Urinary bladder (tissue), 4 donors: Measurements from ENCODE around the gene SERPINI2. TPM values are rescaled to one million over a fixed set of nuclear protein-coding genes. Genes with fewer than 3 reads are reported as not detected.
"Not testable (repeated sequence)": the region's sequence is repeated elsewhere in the genome, so short reads cannot be mapped to it uniquely, and the experiment has no call there.

Experiments used
- DNase-seq: peaks from one replicate; pipeline ENCODE4 v3.0.0-alpha.2; 2015; ENCODE audit errors: extremely low spot score
- H3K27ac ChIP-seq: one replicate; pipeline ENCODE4 v1.5.1; 2013; ENCODE audit warnings: low read depth, mild to moderate bottlenecking, moderate library complexity
- H3K36me3 ChIP-seq: one replicate; pipeline ENCODE4 v1.6.1; 2013; ENCODE audit warnings: mild to moderate bottlenecking, moderate library complexity; ENCODE audit not compliant: insufficient read depth
- H3K4me1 ChIP-seq: one replicate; pipeline ENCODE4 v1.6.1; 2013; ENCODE audit warnings: mild to moderate bottlenecking, moderate library complexity; ENCODE audit not compliant: insufficient read depth
- H3K4me3 ChIP-seq: one replicate; pipeline ENCODE4 v1.5.1; 2013; ENCODE audit warnings: low read depth, low read length
- WGBS: extraction: QIAGEN DNeasy Blood & Tissue Kit; methylation state at CpG from one replicate; pipeline ENCODE4 v1.1.7; 2013; 5-methylcytosine and 5-hydroxymethylcytosine counted together
- polyA plus RNA-seq: library from polyadenylated mRNA; stranded (reverse); fragments of 200-250 nt; gene quantifications from one replicate; pipeline ENCODE4 v1.2.3, GENCODE V29; 2013
- total RNA-seq: library from RNA; depleted of rRNA; stranded (reverse); fragments of >200 nt; gene quantifications from one replicate; pipeline ENCODE4 v1.2.3, GENCODE V29; 2014
- donor health status: healthy with polysubstance abuse.
- donor health status: healthy.

Gene SERPINI2
- total and polyA plus RNA-seq, 2 donors, result 0.08 to 3.9 TPM

DNA sequence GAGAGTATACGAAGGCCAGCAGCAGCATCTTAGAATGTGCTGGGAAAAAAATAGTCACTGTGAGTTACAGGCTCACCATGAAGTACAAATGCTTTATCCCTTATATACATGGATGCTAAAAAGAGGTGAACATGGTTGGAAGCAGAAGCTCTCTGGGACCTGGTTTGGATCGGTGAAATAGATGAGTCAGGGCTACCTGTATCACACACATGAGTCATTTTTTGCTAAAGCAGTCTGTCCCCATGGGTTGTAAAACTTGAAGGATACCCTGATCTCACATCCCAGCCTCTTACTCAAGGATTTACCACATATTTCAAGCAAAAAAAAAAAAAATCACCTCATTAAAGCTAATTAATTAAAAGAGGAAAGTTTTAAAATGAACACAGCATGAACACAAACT lies 6.9 kb upstream of the SERPINI2 start:
- Histone ChIP-seq H3K27ac (no peak overlapping the region), H3K36me3 (no peaks in the 10 kb centered on the region), H3K4me1 (no peaks in the 10 kb centered on the region), H3K4me3 (no peak overlapping the region)
- WGBS, result 93% methylated on average over 2 of the region's 2 CpGs
- DNase-seq, result no peak

DNA sequence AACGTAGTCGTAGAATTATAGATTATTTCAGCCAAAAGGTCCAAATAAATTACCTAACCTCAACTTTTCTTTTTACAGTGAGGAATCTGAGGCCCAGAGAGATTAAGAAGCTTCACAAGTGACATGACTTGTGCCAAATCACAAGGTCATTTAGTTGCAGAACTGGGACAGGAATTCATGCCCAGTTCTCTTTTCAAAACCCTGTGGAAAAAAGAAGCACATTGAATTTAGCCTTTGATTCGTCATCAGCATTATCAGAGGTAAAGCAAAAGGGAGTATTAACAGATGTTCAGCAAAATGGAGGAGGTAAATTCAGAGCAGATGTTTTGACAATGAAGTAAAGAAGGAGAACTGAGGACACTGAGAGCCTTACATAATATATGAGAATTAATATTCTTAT lies 4.5 kb downstream of the SERPINI2 start:
- H3K4me1 ChIP-seq, result no peaks in the 10 kb centered on the region
- DNase-seq, result no peak
- no peaks in the 10 kb centered on the region for H3K36me3 ChIP-seq
- no peak overlapping the region for H3K4me3 ChIP-seq
- H3K27ac ChIP-seq, result no peak overlapping the region
- WGBS, result 58% methylated on average over 3 of the region's 3 CpGs

DNA sequence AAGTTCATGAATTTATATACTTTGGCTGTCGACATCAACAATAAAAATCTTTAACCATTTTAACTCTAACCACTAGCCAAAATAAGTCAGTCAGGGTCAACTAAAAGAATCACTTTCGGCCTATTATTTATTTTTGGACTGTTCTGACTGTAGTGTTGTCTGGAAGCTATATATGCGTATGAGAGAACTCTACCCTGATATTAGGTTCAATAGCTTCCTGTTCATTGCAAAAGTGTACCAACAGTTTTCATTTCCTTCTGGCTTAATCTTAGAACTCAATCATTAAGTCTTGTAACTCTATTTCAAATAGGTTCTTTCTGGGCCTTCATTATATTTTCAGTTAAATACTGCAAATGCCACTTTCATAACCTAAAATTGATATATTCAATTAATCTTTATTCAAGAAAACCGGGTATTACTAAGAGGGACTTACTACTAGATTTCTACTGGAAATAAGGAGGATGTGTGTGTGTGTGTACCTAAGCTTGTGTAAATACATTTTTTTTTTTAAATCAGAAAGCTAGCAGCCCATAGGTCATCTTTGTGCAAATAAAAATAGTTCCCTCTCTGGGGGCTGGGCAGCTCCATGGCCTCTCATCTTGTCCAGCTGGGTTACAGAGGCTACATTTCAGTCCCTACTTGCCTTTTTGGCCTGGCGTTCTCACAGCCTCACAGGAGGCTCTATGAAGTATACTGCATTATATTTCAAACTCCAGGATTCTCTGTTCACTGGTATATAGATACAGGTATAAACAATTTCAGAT lies 5.8 kb downstream of the SERPINI2 start:
- Histone ChIP-seq H3K36me3 (no peaks in the 10 kb centered on the region), H3K27ac (no peak overlapping the region), H3K4me1 (no peaks in the 10 kb centered on the region), H3K4me3 (no peak overlapping the region)
- WGBS, result 85% methylated on average over 5 of the region's 5 CpGs
- no peak for DNase-seq

DNA sequence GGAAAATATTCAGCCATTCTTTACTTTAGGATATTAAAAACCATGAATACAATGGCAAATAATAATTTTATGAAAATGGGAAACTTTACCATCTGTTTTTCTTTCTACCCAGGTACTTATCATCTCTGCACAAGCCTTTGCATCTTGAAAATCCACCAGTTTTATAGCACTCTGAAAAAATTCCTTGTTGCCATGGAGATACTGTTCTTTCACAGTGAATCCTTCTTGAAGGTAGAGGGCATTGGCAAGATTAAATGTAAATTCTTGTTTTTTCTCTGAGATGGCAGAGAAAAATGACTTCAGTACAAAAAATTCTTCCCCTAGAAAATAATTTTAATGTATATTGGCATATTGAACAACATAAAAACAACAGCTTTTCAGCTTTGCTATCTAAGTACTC lies 6.9 kb downstream of the SERPINI2 start:
- Histone ChIP-seq H3K4me3 (no peak overlapping the region), H3K27ac (no peak overlapping the region), H3K4me1 (no peaks in the 10 kb centered on the region), H3K36me3 (no peaks in the 10 kb centered on the region)
- DNase-seq, result no peak

DNA sequence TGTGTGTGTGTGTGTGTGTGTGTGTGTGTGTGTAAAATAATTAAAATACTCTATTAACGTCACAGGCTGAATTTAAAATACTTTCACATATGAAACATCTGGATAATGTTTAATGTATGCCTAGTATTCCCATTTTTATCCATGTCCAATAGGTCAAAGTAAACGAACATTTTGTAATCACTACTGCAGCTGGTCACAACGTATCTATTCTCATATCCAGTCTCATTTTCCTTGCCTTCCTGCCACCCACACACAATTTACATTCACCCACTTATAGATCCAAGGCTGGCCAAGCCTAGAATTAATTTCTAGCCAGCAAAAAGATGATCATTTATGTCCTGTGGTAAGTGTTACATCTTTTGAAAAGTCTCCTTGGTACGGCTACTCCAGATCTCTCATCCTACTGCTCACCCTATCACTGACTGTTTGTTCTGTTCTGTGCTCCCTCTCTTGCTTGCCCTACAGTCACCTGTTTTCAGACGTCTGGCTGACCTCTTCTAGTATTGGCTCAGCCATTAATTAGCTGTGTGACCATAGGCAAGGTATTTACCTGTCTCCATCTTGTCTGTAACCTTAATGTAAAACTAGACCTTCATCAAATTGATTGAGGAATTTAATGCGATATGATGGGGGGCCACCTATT lies 17.6 kb downstream of the SERPINI2 start:
- no peaks in the 10 kb centered on the region for H3K36me3 ChIP-seq
- no peak overlapping the region for H3K27ac ChIP-seq
- no peaks in the 10 kb centered on the region for H3K4me1 ChIP-seq
- no peak overlapping the region for H3K4me3 ChIP-seq
- DNase-seq, result no peak
- WGBS, result 70% methylated on average over 6 of the region's 6 CpGs

DNA sequence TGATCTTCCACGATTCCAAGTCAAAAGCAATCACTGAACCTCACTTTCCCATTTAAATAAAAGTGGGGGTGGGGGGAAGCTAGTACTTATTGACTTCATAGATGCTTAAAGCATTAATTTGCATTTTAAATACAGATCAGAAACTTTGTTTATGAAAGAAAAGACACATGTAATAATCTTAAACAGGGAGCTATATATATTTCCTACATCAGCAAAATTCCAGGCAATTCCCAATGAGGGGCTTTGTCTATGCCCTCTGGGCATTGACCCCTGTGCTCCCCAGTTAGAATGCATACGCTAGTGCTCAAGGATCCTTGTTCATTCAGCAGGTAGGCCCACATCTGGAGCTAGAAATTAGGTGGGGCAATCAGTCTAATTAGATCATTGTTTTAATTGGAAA lies 20.0 kb downstream of the SERPINI2 start:
- Histone ChIP-seq H3K36me3 (no peaks in the 10 kb centered on the region), H3K27ac (no peak overlapping the region), H3K4me3 (no peak overlapping the region), H3K4me1 (no peaks in the 10 kb centered on the region)
- 90% methylated on average over 2 of the region's 2 CpGs for WGBS
- no peak for DNase-seq

DNA sequence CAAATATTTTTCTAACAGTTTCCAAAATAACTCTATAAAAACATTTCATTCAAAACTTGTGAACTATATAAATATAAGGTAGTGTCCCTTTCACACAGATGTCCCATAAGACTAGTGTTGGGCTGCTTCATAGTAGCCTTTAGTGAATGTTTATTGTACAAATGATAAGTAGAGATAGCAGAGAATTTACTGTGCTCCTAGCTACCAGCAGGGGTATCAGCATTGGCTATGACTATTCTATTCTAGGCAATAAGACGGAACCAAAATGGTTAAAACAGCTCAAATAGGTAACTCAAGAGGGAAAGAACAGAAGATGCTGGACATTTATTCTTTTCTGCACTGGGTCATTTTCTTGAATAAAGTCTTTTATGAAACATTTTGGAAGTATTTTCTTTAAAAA lies 22.6 kb downstream of the SERPINI2 start:
- 0% methylated on average over 1 of the region's 1 CpG for WGBS
- H3K36me3 ChIP-seq, result no peaks in the 10 kb centered on the region
- no peak overlapping the region for H3K4me3 ChIP-seq
- no peak overlapping the region for H3K27ac ChIP-seq
- H3K4me1 ChIP-seq, result no peaks in the 10 kb centered on the region
- no peak for DNase-seq

DNA sequence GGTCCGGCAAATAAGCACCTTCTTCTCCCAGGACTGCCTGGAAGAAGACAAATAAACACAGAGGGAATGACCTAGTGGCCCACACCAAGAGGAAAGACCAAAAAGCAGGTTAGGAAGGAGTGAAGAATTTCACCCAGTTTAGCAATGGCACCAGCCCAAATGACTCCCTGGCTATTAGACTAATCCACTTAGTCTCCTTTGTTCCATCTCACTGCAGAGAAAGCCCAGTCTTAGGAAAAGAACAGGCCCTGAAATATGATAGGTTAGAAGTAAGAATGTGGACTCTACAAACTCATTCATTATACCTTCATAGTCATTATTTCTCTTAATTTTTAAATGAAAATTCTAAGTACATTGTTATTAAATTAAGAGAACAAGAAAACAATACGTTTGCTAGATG lies 23.2 kb downstream of the SERPINI2 start:
- Histone ChIP-seq H3K27ac (no peak overlapping the region), H3K36me3 (no peaks in the 10 kb centered on the region), H3K4me1 (no peaks in the 10 kb centered on the region), H3K4me3 (no peak overlapping the region)
- no peak for DNase-seq
- WGBS, result 65% methylated on average over 2 of the region's 2 CpGs

DNA sequence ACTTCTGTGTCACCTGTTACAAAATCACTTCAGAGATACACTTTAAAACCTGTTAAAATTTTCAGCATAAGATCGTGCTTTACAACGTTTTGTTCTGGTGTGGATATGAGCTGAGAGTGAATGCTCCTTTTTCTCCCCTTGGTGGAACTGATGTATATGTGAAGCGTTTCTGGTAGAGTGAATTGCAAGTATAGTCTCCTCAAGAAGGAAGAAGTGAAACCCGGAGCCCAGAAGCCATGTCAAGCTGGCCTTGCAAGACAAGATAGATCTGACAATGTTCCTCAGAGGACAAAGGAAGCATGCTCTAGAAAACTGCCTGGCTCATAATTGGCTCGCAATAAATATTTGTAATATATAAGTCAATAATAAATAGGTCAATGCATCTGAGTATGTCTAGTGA lies 23.6 kb downstream of the SERPINI2 start:
- DNase-seq, result no peak
- Histone ChIP-seq H3K4me3 (no peak overlapping the region), H3K4me1 (no peaks in the 10 kb centered on the region), H3K36me3 (no peaks in the 10 kb centered on the region), H3K27ac (no peak overlapping the region)
- WGBS, result 92% methylated on average over 5 of the region's 5 CpGs

DNA sequence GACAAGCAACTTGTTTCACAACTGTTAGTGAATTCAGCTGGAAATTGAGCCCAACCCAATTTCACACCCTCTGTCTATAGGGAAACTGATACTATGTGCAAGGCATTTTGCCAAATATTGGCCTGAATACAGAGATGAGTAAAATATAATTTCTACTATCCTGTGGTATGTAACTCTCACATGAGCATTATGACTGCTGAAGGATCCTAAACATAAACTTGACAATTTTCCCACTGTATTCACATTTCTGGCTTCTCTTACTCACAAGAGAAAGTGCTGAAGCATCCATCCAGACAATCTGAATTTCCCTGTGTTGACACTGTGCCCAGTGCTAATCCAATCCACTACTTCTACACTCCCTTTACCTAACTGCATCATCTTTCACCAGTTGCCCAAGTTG lies 28.4 kb downstream of the SERPINI2 start:
- H3K27ac ChIP-seq, result no peak overlapping the region
- H3K4me3 ChIP-seq, result no peak overlapping the region
- no peaks in the 10 kb centered on the region for H3K36me3 ChIP-seq
- no peaks in the 10 kb centered on the region for H3K4me1 ChIP-seq
- no peak for DNase-seq

DNA sequence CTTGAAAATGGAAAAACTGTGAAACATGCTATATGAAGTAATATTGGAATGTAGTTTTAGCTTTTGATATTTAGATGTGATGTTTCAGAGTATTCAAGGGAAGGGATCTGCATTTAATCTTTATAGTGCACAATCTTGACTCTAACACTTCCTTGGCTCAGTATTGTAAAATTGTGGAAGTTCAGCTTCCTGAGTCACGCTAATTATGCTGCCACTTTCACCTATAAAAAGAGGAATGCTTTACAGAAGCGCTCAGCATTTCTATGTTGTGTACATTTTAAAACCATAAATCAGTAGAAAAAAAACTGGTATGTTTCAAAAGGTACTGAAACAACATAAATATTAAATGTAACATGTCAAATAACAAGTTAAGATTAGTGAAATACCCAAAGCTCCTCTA lies 32.6 kb downstream of the SERPINI2 start:
- Histone ChIP-seq H3K36me3 (no peaks in the 10 kb centered on the region), H3K4me1 (no peaks in the 10 kb centered on the region), H3K4me3 (no peak overlapping the region), H3K27ac (no peak overlapping the region)
- 46% methylated on average over 2 of the region's 2 CpGs for WGBS
- DNase-seq, result no peak

DNA sequence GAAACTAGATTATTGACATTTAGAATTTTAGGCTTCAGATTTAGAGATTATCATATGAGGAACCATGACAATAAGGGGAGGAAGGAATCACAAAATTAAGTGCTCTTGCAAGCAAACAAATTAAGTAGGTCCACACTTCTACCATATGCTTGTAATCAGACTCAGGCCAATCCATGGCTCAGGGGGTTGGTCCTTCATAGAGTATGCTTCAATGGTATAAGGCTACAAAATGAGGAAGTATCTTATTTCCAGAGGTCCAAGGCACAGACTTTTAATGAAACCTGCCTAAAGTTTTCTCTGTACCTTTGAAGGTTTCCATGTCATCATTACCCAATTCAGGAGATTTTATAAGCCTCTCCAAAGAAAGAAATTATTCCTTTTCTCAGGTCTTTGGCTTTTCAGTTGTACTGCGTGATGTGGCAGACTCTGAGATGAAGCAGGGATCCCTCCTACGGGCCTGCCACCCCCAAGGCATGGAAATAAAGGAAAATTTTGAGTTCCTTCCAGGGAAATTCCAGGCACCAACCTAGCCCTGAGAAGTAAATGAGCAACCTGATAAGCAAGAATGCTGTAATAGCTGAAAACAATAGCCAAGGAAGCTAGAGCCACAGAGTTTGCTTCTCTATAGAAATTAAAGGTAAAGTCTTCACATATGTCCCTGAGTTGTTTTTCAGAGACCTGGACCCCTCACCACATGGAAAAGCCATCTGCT lies 36.3 kb downstream of the SERPINI2 start:
- Histone ChIP-seq H3K4me1 (no peaks in the 10 kb centered on the region), H3K36me3 (no peaks in the 10 kb centered on the region), H3K4me3 (no peak overlapping the region), H3K27ac (no peak overlapping the region)
- DNase-seq, result no peak
- 78% methylated on average over 2 of the region's 2 CpGs for WGBS

DNA sequence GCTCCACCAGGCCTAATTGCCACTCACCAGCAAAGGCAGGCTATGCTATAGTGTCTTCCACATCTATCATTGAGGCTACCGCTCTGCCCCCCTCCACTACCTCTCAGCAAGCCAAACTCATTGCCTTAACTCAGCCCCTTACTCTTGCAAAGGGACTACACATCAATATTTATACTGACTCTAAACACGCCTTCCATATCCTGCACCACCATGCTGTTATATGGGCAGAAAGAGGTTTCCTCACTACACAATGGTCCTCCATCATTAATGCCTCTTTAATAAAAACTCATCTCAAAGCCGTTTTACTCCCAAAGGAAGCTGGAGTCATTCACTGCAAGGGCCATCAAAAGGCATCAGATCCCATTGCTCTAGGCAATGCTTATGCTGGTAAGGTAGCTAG lies 46.9 kb downstream of the SERPINI2 start:
- H3K27ac ChIP-seq, H3K4me3 ChIP-seq, DNase-seq, H3K36me3 ChIP-seq, H3K4me1 ChIP-seq: not testable (repeated sequence)
- 93% methylated on average over 3 of the region's 3 CpGs for WGBS

DNA sequence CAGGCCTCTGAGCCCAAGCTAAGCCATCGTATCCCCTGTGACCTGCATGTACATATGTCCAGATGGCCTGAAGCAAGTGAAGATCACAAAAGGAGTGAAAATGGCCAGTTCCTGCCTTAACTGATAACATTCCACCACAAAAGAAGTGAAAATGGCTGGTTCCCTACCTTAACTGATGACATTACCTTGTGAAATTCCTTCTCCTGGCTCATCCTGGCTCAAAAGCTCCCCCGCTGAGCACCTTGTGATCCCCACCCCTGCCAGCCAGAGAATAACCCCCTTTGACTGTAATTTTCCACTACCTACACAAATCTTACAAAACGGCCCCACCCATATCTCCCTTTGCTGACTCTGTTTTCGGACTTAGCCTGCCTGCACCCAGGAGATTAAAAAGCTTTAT lies 51.4 kb downstream of the SERPINI2 start:
- not testable (repeated sequence) for H3K4me3 ChIP-seq, DNase-seq, H3K27ac ChIP-seq, H3K36me3 ChIP-seq, H3K4me1 ChIP-seq
- 90% methylated on average over 4 of the region's 4 CpGs for WGBS
